Right lobe of liver (tissue), 6 donors: Measurements from ENCODE around the gene VSTM4. TPM values are rescaled to one million over a fixed set of nuclear protein-coding genes. Genes with fewer than 3 reads are reported as not detected.

Experiments used
- ATAC-seq, 4 donors: fragments of 200-7000 bp; cut with Tn5 transposase; one replicate each; pipeline ENCODE4 v1.9.1; 2020; ENCODE audit warnings: mild to moderate bottlenecking in 4 of 4, moderate library complexity in 4 of 4
- DNase-seq, 3 donors: peaks; one replicate each; pipeline ENCODE4 v3.0.0-alpha.2; 2020
- H3K27ac ChIP-seq, 3 donors: fragments of 200-600 bp; one replicate each; pipeline ENCODE4 v1.8.0; 2022
- H3K27me3 ChIP-seq, 2 donors: fragments of 200-600 bp; one replicate each; pipeline ENCODE4 v1.8.0; 2022
- H3K36me3 ChIP-seq, 4 donors: fragments of 200-600 bp; sonication (generic) in 1 of 4; one replicate each; pipeline versions ENCODE4 v1.5.1 to v1.8.0; 2017 to 2022; ENCODE audit warnings: control low read depth in 1 of 4
- H3K4me1 ChIP-seq, 4 donors: fragments of 200-600 bp; sonication (generic) in 1 of 4; one replicate each; pipeline versions ENCODE4 v1.5.1 to v1.8.0; 2017 to 2022; ENCODE audit warnings: control low read depth in 1 of 4
- H3K4me3 ChIP-seq, 3 donors: fragments of 200-600 bp; one replicate each; pipeline ENCODE4 v1.8.0; 2022
- H3K9me3 ChIP-seq, 4 donors: fragments of 200-600 bp; sonication (generic) in 1 of 4; one replicate each; pipeline versions ENCODE4 v1.5.1 to v1.8.0; 2017 to 2022; ENCODE audit warnings: control low read depth in 1 of 4
- CTCF ChIP-seq, 4 donors: fragments of 200-600 bp in 3 of 4; fragments of 450-650 bp in 1 of 4; IDR thresholded peaks; one replicate each; pipeline versions ENCODE4 v1.5.1 to v1.8.0; 2016 to 2022; ENCODE audit warnings: antibody characterized with exemption in 4 of 4, mild to moderate bottlenecking in 2 of 4
- POLR2A ChIP-seq: fragments of 450-650 bp; IDR thresholded peaks from one replicate; pipeline ENCODE4 v1.6.1; 2017; ENCODE audit warnings: antibody characterized with exemption, mild to moderate bottlenecking
- WGBS: methylation state at CpG from one replicate; pipeline ENCODE4 v1.1.6; 2018; ENCODE audit warnings: low coverage, low lambda C conversion rate; ENCODE audit not compliant: insufficient coverage; ENCODE audit errors: missing lambda C conversion rate; 5-methylcytosine and 5-hydroxymethylcytosine counted together
- intact Hi-C, 2 donors: fragments of 100-400 bp; cut with DNase I; formaldehyde crosslinking; loops; one replicate each; pipeline versions ENCODE4 v1.11.2 to v1.14.1; 2022
- total RNA-seq, 6 experiments: library from RNA; depleted of rRNA in 2 of 6; stranded (reverse); fragments of >200 nt in 2 of 6; fragmentation: NEBNext Ultra II Directional in 3 of 6; extraction: Animal tissue kit (Norgen Biotek cat#: 25700) in 3 of 6; gene quantifications; one replicate each; pipeline versions ENCODE4 v1.1.0 to v1.2.4, GENCODE V29; 2016 to 2023
- donor health status: DM: no; HTN: yes; CAD: no.
- donor health status: DM: no; HTN: no; CAD: no.
- donor health status: DM: no; HTN: no; CAD: no.
- donor health status: DM: no; HTN: yes; CAD: no.
- donor health status: DM: no; HTN: yes; CAD: no.

The VSTM4 gene
- total RNA-seq, 6 experiments from 2014 or later = 2.1 to 6.6 (median 3.1) TPM

GRCh38 chr10:49153971-49154370 lies 38.6 kb upstream of the VSTM4 start:
- H3K27ac ChIP-seq = no peak overlapping the region
- no peak for DNase-seq
- no peaks in the 10 kb centered on the region for H3K36me3 ChIP-seq
- H3K4me3 ChIP-seq = no peak overlapping the region
- TF ChIP-seq CTCF (IDR thresholded peaks at IDR 0.05) (no peak), POLR2A (no peak)
- no CpG with 5 or more reads among the region's 1 CpG for WGBS
- H3K27me3 ChIP-seq = no peaks in the 10 kb centered on the region
- no peaks in the 10 kb centered on the region for H3K4me1 ChIP-seq
- intact Hi-C loops = no loop called here
- H3K9me3 ChIP-seq = no peaks in the 10 kb centered on the region
- no peak for ATAC-seq

GRCh38 chr10:49153115-49153514 lies 37.8 kb upstream of the VSTM4 start:
- intact Hi-C loops = no loop called here
- Histone ChIP-seq H3K36me3 (no peaks in the 10 kb centered on the region), H3K27me3 (no peaks in the 10 kb centered on the region), H3K4me1 (no peaks in the 10 kb centered on the region), H3K9me3 (no peaks in the 10 kb centered on the region), H3K4me3 (no peak overlapping the region), H3K27ac (no peak overlapping the region)
- DNase-seq (no peak), ATAC-seq (no peak)
- TF ChIP-seq CTCF (IDR thresholded peaks at IDR 0.05) (no peak), POLR2A (no peak)
- WGBS = 50% methylated on average over 4 of the region's 4 CpGs

GRCh38 chr10:49152663-49153062 lies 37.3 kb upstream of the VSTM4 start:
- no peak for TF ChIP-seq CTCF (IDR thresholded peaks at IDR 0.05)
- no peak for TF ChIP-seq POLR2A
- 63% methylated on average over 4 of the region's 4 CpGs for WGBS
- no peak for ATAC-seq
- H3K27ac ChIP-seq = no peak overlapping the region
- H3K36me3 ChIP-seq = no peaks in the 10 kb centered on the region
- H3K9me3 ChIP-seq = peaks cover 0 to 2% (median 0%) of the 10 kb centered on the region in 4 donors
- no peak for DNase-seq
- H3K4me1 ChIP-seq = no peaks in the 10 kb centered on the region
- H3K4me3 ChIP-seq = no peak overlapping the region
- H3K27me3 ChIP-seq = no peaks in the 10 kb centered on the region
- intact Hi-C loops = no loop called here

- Histone ChIP-seq H3K27me3 (no peaks in the 10 kb centered on the region), H3K27ac (no peak overlapping the region), H3K9me3 (peaks cover 0 to 6% (median 0%) of the 10 kb centered on the region in 4 donors), H3K36me3 (no peaks in the 10 kb centered on the region), H3K4me1 (no peaks in the 10 kb centered on the region), H3K4me3 (no peak overlapping the region)
- TF ChIP-seq CTCF (IDR thresholded peaks at IDR 0.05) (no peak), POLR2A (no peak)
- intact Hi-C loops = no loop called here
- 49% methylated on average over 2 of the region's 4 CpGs for WGBS
- DNase-seq (no peak), ATAC-seq (no peak)
Measured at GRCh38 chr10:49152037-49152436, 36.7 kb upstream of the VSTM4 start.

- no peak for ATAC-seq
- H3K27ac ChIP-seq = no peak overlapping the region
- TF ChIP-seq POLR2A (no peak), CTCF (IDR thresholded peaks at IDR 0.05) (no peak)
- no peaks in the 10 kb centered on the region for H3K4me1 ChIP-seq
- H3K36me3 ChIP-seq = no peaks in the 10 kb centered on the region
- DNase-seq = no peak
- intact Hi-C loops = no loop called here
- no peak overlapping the region for H3K4me3 ChIP-seq
- WGBS = 31% methylated on average over 1 of the region's 1 CpG
- no peaks in the 10 kb centered on the region for H3K27me3 ChIP-seq
- peaks cover 0 to 6% (median 0%) of the 10 kb centered on the region in 4 donors for H3K9me3 ChIP-seq
Measured at GRCh38 chr10:49151481-49151880, 36.2 kb upstream of the VSTM4 start.
